Renal pelvis (tissue), 4 donors: Measurements from ENCODE around the gene CPNE5. TPM values are rescaled to one million over a fixed set of nuclear protein-coding genes. Genes with fewer than 3 reads are reported as not detected.
"Not testable (repeated sequence)": the region's sequence is repeated elsewhere in the genome, so short reads cannot be mapped to it uniquely, and the experiment has no call there.

Experiments used
- DNase-seq: peaks from one replicate; pipeline ENCODE4 v3.0.0-alpha.2; 2013
- polyA plus RNA-seq, 3 donors: library from polyadenylated mRNA; unstranded; fragments of 120-200 nt; gene quantifications; one replicate each; pipeline ENCODE4 v1.2.1, GENCODE V29; 2013; ENCODE audit not compliant: insufficient read length in 3 of 3

The CPNE5 gene
- polyA plus RNA-seq, 3 donors: 12.3 to 14.1 (median 12.6) TPM

DNA sequence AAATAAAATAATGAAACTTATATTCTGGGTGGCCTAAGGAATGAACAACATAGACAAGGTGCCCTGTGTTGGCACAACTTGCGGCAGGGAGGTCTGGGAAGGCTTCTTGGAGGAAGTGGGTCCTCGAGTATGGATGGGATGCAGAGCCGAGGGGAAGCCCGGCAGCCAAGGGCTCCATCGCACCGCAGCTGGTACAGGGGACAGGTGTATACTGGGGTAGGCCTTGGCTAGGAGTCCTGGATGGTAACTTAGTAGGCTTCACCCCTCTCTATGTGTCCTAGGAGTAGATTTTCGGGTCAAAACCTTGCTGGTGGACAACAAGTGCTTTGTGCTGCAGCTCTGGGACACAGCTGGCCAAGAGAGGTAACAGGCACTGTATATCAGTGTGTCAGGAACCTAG, 113.7 kb downstream of the CPNE5 start:
- DNase-seq: no peak

DNA sequence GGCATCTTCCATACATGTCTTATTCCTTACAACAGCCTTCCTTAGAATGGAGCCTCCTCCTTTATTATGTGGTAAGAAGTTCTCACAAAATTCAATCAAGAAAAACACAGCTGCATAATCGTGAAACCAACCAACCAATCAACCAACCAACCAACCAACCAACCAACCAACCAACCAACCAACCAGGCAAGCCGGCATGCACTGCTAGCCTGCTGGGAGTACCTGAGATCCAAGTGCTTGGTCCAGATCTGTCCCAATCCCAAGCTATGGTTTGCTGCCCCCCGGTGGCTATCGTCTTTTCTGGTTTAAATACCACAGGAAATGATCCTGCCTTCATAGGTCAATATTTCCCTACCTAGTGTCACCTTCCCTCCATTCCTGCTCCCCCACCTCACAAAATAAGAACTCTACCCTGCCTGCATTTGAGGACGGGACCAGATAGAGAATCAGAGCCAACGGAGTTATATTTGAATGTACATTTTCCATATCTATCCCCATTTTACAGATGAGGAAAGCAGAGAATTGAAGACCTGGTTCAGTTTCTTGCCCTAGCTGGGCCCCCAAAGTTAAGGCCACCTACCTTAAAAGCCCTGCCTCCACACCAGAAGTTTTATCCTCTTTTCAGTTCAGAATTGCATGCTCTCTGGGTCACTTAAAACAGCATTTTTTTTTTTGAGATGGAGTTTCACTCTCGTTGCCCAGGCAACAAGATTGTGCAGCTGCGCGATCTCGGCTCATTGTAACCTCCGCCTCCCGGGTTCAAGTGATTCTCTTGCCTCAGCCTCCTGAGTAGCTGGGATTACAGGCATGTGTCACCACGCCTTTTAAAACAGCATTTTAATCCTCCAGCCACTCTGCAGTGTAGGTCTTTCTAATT, 114.5 kb downstream of the CPNE5 start:
- peak; percentile 57 for DNase-seq

DNA sequence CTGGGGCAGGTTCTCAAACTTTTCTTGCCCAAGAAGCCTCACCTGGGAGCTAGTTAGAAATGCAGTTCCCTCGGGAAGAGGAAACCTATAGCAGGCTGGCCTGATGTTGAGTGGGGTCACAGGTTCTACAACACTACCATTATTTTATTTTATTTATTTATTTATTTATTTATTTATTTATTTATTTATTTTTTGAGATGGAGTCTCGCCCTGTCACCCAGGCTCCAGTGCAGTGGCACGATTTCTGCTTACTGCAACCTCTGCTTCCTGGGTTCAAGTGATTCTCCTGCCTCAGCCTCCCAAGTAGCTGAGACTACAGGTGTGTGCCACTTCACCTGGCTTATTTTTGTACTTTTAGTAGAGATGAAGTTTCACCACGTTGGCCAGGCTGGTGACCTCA, 115.3 kb downstream of the CPNE5 start:
- DNase-seq: not testable (repeated sequence)

DNA sequence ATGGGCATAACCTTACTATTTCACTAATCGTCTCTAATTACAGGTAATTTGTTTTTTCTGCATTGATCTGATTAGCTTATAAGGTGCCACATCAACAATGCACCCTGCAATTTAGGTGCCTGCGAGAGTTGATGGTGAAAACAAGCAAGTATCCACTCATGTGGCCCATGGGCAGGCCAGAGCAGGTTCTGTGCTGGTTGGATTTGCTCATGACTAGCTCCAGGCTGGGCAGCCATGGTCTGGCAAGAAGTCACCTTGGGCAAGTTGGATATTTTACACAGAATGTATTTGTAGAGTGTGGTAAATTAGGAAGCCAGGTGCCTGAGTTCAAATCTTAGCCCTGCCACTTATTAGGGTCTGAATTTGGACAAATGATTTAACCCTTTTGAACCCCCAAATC, 116.4 kb downstream of the CPNE5 start:
- DNase-seq: no peak

DNA sequence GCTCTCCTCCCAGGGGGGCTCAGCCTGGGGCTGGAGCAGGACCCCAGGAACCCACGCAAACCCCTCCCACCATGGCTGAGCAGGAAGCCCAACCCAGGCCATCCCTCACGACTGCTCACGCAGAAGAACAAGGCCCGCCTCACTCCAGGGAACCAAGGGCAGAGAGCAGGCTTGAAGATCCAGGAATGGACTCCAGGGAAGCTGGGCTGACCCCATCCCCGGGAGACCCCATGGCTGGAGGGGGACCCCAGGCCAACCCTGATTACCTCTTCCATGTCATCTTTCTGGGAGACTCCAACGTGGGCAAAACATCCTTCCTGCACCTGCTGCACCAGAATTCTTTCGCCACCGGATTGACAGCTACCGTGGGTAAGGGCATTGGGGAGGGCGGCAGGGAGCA, 116.9 kb downstream of the CPNE5 start:
- no peak for DNase-seq

DNA sequence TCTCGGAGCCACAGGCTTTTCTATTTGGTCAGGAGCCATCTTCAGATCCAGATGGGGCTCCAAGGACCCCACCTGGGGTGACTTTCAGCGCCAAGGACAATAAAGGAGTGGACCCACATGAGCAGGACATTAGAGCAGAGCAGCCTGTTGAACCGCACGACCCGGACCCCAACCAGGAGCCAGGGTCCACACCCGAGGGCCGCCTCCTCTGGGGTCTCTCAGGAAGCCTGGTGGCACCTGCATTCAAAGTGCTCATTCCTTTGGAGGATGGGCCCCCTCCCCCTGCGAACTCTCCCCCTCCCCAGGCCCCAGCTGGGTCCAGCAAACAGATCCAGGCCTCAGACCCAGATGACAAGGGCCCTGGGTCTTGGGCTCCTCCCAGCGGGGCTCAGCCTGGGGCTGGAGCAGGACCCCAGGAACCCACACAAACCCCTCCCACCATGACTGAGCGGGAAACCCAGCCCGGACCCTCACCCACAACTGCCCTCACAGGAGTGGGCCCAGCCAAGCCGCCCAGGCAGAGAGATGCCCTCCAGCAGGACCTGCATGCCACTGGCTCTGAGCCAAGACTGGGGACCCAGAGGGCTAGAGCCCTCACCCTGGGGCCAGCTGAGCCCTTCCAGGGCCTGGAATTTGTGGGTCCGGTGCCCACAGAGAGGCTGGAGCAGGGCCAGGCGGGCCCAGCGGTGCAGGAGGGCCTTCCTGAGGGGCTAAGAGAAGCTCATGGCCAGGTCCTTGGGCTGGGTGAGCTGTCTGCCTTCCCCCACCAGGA, 117.7 kb downstream of the CPNE5 start:
- no peak for DNase-seq

DNA sequence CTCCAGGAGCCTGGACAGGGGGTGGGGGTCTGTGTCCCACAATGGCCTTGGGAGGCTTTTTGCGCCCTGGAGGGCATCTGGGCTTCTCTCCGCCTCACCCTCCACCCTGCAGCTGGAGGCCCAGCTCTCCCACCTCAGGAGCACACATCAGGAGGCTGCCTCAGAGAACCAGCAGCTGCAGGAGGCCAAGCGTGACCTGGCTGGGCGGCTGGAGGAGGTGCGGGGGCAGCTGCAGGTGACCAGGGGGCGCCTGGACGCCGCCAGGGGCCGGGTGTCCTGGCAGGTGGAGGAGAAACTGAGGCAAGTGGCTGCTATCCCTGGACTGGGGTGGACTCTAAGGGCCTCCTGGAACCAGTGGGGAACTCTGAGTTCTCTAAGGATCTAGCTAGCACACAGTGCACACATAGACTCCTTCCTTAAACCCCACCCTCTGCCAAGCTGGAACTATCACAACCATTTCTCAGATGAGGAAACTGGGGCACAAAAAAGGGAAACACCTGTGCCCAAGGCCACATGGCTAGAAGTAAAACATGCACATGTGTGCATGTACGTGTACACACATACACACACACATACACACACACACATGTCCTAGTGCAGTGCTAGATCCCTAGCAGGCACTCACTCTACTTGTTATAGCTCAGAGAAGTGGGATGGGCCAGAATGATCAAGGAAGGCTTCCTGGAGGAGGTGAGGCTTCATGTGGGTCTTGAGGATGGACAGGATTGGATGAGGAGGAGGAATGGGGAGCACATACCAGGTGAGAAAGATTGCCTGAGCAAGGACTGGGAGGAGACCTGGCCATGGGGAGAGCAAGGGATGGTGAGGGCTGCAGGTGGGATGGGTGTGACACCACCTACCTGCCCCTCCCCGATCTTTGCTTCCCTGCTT, 118.7 kb downstream of the CPNE5 start:
- no peak for DNase-seq

DNA sequence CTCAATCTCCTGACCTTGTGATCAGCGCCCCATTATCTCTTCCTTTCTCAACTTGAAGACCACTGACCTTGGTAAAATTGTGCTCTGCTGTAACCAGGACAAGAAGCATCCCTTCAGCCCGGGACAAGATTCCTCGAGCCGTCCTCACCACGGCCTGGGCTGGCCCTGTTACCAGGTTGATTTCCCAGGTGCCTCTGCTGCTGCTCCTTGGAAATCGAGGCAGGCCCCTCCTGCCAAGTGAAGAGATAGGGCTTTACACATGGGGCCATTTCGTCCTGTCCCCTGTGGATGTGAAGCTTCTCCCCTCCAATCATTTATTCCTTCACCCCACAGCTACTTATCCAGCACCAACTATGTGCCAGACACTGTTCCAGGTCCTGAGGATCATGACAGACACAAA, 120.1 kb downstream of the CPNE5 start:
- DNase-seq: no peak

DNA sequence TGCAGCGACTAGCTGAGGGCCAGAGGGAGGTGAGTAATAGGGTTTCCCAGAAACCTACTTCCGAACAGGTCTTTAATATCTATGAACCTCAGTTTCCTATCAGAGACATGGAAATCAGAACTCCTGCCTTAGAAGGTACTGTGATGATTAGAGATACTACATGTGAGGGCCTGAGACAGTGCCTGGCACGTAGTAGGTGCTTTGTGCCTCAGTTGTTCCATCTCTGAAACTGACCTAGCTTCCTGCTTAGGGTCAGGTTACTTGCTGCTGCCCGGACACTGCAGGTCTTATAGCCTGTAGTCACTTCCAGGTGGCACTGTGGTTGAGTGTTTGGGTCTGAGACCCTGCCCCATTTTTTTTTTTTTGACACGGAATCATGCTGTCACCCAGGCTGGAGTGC, 120.7 kb downstream of the CPNE5 start:
- no peak for DNase-seq

DNA sequence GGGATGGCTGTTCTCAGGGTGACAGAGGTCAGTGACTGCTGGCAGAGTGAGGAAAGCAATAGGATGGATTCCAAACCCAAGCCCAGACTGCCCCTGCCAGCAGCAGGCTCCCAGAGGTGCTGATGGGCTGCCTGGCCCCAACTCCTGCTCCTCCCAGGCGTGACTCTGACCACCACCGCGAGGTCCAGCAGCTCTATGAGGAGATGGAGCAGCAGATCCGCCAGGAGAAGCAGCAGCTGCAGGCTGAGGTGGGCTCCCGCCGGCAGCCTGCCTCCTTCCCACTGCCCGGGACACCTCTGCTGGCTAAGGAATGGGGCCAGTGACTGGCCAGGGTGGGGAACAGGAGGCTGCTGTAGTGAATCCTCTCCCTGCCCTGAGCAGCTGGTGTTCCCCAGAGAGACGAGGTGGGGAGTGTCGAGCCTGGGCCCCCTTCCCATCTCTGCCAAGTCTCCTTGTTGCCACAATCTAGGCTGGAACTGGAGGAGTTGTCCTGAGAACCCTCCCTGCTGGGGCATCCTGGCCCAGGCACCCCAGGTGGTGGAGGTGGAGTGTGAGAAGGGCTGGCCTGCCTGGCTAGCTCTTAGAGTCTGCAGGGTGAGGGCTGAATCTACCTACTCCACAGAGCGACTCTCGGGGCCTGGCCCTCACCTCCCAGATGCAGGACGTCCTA, 121.2 kb downstream of the CPNE5 start:
- DNase-seq: no peak

DNA sequence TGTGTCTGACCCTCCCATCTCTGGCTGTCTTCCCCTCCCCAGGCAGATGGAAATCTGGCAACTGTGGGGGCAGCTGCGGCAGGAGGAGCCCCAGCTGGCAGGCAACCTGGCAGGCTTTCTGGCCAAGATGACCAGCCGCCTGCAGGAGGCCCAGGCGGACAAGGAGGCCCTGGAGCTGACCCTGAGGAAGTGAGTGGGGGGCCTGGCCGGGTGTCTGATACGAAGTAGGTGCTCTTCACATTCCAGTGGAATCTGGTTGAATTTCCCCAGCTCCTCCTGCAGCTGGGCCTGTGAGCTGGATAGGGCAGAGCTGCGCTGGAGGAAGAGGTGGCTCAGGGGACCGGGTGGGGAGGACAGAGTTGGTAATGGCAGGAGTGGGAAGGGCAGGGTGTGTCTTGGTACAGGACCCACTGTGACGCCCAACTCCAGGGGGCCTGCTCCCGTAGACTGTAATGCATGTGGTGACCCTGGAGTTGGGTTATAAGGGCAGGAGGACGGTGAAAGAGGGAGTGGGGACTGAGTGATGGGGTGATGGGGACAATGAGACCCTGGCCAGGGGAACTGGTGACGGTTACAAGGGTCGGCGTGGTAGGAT, 121.9 kb downstream of the CPNE5 start:
- no peak for DNase-seq

DNA sequence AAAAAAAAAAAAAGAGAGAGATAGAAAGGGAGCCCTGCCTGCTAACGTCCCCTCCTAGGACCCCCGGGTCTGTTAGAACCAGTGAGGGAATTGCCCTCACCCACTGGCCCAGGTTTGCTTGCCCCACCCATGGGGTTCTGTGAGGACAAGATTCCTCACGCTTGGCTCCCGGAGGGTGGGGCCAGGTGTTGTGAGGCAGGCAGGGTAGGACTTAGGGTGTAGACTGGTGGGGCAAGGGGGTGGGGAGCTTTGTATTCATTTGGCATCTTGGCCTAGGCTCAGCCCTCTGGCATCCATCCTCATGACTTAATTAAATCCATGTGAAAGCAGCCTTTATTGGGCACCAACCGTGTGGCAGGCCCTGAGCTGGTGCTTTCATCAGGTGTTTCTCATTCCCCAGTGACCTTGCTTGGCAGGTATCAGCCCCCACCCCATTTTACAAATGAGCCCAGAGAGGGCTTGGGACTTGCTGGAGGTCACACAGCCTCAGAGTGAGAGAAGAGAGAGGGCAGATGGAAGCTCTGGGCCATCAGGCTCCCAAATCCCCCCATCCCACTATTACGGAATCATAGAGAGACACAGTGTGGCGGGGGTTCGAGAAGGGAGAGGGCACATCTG, 122.7 kb downstream of the CPNE5 start:
- DNase-seq: no peak

DNA sequence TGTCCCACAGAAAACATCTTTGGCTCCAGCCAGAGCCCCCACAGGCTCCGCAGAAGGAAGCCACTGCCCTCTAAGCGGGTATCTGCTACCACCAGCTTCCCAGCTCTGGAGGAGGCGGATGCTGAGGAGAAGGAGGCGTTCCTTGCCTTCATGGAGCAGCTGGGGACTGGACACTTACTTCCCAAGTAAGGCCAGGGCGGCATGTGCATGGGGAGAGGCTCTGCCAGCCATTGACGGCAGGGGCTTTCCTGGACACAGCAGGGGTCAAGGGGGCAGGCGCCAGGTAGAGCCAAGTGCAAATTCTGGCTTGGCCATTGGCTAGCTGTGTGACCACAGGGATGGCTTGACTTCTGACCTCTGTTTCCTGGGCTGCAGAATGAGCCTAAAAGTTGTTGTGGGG, 123.8 kb downstream of the CPNE5 start:
- DNase-seq: no peak

DNA sequence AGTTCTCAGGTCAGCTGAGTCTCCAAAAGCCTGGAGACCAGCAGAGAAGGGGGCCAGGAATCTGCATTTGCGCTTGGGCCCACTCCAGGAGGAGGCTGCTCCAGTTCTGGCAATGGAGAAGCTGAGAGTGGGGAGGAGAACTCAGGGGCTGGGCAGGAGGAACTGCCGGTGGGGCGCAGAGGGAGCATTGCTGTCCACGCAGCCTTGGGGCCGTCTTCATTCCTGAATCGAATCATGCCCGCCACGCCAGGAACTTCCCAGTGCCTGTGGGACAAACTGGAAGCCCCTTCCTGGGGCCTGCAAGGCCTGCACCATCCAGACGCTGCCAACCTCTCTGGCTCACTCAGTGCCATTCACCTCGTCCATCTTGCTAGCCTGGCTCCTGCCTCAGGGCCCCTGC, 124.7 kb downstream of the CPNE5 start:
- no peak for DNase-seq

DNA sequence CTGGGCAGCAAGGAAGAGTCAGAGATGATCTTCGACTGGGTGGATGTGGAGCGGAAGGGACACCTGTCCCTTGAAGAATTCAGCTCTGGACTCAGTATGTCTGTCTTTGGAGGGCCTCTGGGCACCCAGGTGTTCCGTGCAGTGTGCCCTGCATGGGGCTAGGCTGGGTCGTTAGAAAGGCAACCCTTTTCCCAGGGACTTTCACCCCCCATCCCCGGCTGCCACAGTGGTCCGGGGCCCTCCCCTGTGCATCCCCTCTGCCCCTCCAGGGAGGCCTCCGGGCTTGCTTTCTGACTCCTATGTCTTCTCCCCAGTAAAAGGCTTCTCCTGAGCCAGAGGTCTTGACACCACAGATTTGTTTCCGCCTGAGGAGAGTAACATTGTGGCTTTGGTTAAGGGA, 125.4 kb downstream of the CPNE5 start:
- DNase-seq: no peak

DNA sequence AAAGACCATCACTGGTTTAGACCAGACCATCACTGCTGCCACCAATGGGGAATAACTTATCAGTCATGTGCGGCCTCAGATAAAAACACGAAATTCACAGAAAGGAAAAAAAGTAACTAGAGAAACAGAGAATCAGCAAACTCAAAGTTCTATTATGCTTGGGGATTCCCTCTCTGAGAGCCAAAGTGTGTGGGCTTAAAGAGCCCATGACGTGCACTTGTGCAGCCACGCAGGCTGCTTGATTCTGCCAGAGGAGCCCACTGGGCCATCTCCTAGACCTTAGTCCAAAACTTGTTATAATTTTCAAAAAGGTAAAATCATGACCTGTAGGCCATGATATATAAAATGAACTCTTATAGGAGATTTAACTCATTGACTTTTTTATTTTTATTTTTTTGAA, 126.4 kb downstream of the CPNE5 start:
- DNase-seq: no peak

DNA sequence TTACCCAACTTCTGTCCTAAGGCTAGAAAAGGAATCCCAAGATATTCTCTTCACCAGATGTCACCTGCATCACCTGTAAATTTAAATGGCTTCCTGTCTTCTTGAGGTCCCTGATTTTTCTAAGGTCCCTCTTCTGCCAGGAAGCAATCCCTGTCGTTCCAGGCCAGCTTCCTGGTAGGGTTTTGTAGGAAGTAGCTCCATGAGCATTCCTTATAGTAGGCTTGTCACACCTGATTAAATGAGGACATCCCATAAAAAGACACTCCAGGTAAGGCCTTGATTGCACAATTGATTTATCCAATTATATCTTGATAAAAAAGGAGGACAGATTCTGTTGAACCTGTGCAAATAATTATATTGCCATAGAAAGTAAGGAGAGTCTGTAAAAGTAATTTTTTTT, 132.9 kb downstream of the CPNE5 start:
- no peak for DNase-seq

DNA sequence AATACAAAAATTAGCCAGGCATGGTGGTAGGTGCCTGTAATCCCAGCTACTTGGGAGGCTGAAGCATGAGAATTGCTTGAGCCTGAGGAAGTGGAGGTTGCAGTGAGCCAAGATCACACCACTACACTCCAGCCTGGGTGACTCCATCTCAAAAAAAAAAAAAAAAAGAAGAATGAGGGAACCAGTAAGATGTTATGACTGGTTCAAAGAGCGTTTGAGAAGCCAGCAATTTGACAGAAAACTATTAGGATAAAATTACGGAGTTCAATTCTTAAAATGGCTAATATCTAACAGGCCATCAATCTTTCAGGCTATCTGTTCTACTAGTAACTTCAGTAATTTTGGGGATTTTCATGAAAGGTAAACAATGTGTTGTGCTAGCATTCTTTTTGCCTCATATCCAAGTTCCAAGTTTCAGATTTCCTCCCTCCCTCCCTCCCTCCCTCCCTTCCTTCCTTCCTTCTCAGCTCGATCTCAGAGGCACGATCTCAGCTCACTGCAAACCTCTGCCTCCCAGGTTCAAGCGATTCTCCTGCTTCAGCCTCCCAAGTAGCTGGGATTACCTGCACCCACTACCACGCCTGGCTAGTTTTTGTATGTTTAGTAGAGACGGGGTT, 134.2 kb downstream of the CPNE5 start:
- DNase-seq: not testable (repeated sequence)

DNA sequence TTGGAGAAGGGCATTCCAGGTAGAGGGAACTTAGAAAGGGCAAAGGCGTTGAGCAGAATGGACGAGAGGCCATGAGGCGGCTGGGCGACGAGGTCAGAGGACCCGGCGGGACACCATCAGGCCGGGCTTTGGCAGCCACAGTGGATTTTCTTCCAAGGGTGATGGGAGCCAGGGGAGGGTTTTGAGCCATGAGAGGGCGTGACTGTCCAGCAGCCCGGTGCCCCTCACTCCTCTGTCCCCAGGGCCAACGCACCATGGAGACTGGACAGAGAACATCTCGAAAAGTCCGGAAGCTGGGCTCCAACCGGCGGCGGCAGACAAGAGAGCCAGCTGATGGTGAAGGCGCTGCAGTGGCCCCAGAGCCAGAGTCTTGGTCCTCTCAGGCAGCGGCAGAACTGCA, 135.3 kb downstream of the CPNE5 start:
- no peak for DNase-seq

DNA sequence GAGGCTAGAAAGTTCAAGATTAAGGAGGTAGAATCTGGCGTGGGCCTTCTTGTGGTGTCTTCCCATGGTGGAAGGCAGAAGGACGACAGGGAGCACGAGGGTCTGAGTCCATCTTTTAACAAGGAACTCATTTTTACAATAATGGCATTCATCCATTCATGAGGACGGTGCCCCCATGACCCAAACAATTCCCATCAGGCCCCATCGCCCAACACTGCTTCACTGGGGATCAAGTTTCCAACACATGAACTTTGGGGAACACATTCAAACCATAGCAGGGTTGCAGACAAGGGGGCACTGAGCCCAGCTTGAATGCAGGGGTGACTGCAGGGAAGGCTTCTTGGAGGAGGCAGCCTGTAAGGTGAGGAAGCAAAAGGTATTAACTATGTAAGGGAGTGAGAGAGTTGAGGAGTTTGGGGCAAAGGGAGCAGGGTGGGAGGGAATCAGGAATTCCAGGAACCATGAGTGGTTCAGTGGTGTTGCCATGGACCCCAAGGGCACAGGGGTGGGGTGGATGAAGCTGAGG, 136.1 kb downstream of the CPNE5 start:
- no peak for DNase-seq
